ENCODE results near the gene CHCHD6. TPM values are rescaled to one million over a fixed set of nuclear protein-coding genes. Genes with fewer than 3 reads are reported as not detected.

CHCHD6 gene
- total and polyA plus RNA-seq, 4 donors, result 2.0 to 5.1 (median 3.9) TPM

GRCh38 chr3:127003601-127004280 lies 299.7 kb downstream of the CHCHD6 start:
- Histone ChIP-seq H3K36me3 (ENCODE audit: control insufficient read depth in 4 of 4, insufficient read depth in 3 of 4, low read depth in 1 of 4, low read length in 3 of 4) (peaks cover 0 to 3% (median 0%) of the 10 kb centered on the region in 4 donors), H3K4me3 (ENCODE audit: low read depth in 1 of 3, low read length in 3 of 3) (no peak overlapping the region), H3K4me1 (ENCODE audit: control insufficient read depth in 4 of 4, insufficient read depth in 4 of 4, low read length in 3 of 4) (peaks cover 0 to 5% (median 0%) of the 10 kb centered on the region in 4 donors), H3K9me3 (ENCODE audit: control insufficient read depth in 4 of 4, low read length in 3 of 4) (no peaks in the 10 kb centered on the region), H3K9ac (ENCODE audit: low read depth in 1 of 2, low read length in 2 of 2) (no peak overlapping the region), H3K27me3 (ENCODE audit: control insufficient read depth in 4 of 4, insufficient read depth in 4 of 4, low read length in 3 of 4) (no peaks in the 10 kb centered on the region), H3K27ac (ENCODE audit: low read depth in 1 of 2, low read length in 2 of 2) (no peak overlapping the region)
- no peak for DNase-seq (ENCODE audit: low spot score)
- TF ChIP-seq ATF3 (IDR thresholded peaks at IDR 0.05) (no peak), ZBTB33 (IDR thresholded peaks at IDR 0.05) (no peak), YY1 (IDR thresholded peaks at IDR 0.05) (no peak), RXRA (IDR thresholded peaks at IDR 0.05) (no peak), HNF4A (conservative IDR thresholded peaks at IDR 0.05) (no peak), HNF4G (IDR thresholded peaks at IDR 0.05) (no peak), FOXA2 (IDR thresholded peaks at IDR 0.05) (no peak), TAF1 (conservative IDR thresholded peaks at IDR 0.05) (no peak), SP1 (IDR thresholded peaks at IDR 0.05) (no peak), NR2F2 (IDR thresholded peaks at IDR 0.05) (no peak), MAX (IDR thresholded peaks at IDR 0.05) (no peak), RAD21 (IDR thresholded peaks at IDR 0.05) (no peak), GABPA (IDR thresholded peaks at IDR 0.05 in 1 of 2, conservative IDR thresholded peaks at IDR 0.05 in 1 of 2) (no peak), FOXA1 (IDR thresholded peaks at IDR 0.05) (no peak), JUND (IDR thresholded peaks at IDR 0.05) (no peak), CTCF (IDR thresholded peaks at IDR 0.05; ENCODE audit: low read depth, low read length, missing input control) (no peak), EGR1 (IDR thresholded peaks at IDR 0.05; ENCODE audit: low read depth in 2 of 2) (no peak), REST (IDR thresholded peaks at IDR 0.05) (no peak)
- 95% methylated on average over 7 of the region's 7 CpGs for WGBS

All from liver (tissue), 9 donors.